Measurements from ENCODE around the gene MRPL36. TPM values are rescaled to one million over a fixed set of nuclear protein-coding genes. Genes with fewer than 3 reads are reported as not detected.

MRPL36 gene
- total and polyA plus RNA-seq, 2 donors (not counting 3 experiments of a cell fraction or from before 2014, with no cell fraction given), result 70.3 to 72.7 TPM

DNA sequence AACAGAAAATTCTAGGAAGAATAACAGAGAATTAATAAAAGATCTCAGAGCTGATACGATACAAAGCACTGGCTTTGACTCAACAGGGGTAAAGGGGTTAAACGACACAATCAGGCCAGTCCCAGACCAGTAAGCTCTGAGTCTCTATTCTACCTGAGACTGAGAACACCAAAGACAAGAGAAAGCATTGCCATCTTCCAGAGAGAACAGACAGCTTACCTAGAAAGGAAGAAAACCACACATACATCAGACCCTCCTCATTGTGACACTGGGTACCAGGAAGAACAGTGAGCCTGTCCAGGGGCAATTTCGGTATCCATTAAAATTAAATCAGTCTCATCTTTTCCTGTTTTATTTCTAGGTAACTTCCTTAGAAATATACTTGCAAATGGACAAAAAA, 41.1 kb downstream of the MRPL36 start:
- dilution Hi-C loops (cut with MboI; ENCODE audit: extremely low pct_ligation_motif_present, low sequenced_read_pairs), result no loop called here
- Histone ChIP-seq H3K4me3 (replicated peaks in 1 of 3; ENCODE audit: insufficient read depth in 1 of 3, low read depth in 1 of 3, low read length in 3 of 3) (no peak overlapping the region), H2AFZ (ENCODE audit: low read depth, low read length) (no peak overlapping the region), H3K9me3 (replicated peaks; ENCODE audit: control insufficient read depth, insufficient read depth, low read length) (no peaks in the 10 kb centered on the region), H3K4me1 (ENCODE audit: control insufficient read depth, extremely low read depth, insufficient read depth, low read length) (no peaks in the 10 kb centered on the region), H3K27ac (ENCODE audit: insufficient read depth, low read depth, low read length) (no peak overlapping the region), H3K79me2 (ENCODE audit: control insufficient read depth, insufficient read depth, low read length) (no peaks in the 10 kb centered on the region), H3K9me1 (replicated peaks; ENCODE audit: control insufficient read depth, extremely low read depth, insufficient read depth, low read length) (no peaks in the 10 kb centered on the region), H3K27me3 (ENCODE audit: control insufficient read depth in 2 of 2, insufficient read depth in 2 of 2, low read length in 2 of 2) (peaks cover 0 to 2% of the 10 kb centered on the region in 2 experiments), H3K4me2 (ENCODE audit: insufficient read depth, low read length) (no peak overlapping the region), H4K20me1 (replicated peaks; ENCODE audit: control insufficient read depth, extremely low read depth, insufficient read depth, low read length) (no peaks in the 10 kb centered on the region), H3K36me3 (ENCODE audit: control insufficient read depth in 2 of 2, extremely low read depth in 1 of 2, insufficient read depth in 2 of 2, low read length in 2 of 2) (no peaks in the 10 kb centered on the region), H3K9ac (replicated peaks; ENCODE audit: extremely low read depth, insufficient read depth, low read length) (no peak overlapping the region)
- TF ChIP-seq JUN (IDR thresholded peaks at IDR 0.05; ENCODE audit: borderline replicate concordance, insufficient read depth, insufficient read length, low read depth) (no peak), POLR2A (IDR thresholded peaks at IDR 0.05; ENCODE audit: low read depth, low read length) (no peak), EZH2 (IDR thresholded peaks at IDR 0.05; ENCODE audit: borderline replicate concordance, low read depth, low read length, severe bottlenecking) (no peak), FOS (IDR thresholded peaks at IDR 0.05; ENCODE audit: borderline replicate concordance, insufficient read depth, low read length) (no peak)
- TF ChIP-seq, protein P1, sequence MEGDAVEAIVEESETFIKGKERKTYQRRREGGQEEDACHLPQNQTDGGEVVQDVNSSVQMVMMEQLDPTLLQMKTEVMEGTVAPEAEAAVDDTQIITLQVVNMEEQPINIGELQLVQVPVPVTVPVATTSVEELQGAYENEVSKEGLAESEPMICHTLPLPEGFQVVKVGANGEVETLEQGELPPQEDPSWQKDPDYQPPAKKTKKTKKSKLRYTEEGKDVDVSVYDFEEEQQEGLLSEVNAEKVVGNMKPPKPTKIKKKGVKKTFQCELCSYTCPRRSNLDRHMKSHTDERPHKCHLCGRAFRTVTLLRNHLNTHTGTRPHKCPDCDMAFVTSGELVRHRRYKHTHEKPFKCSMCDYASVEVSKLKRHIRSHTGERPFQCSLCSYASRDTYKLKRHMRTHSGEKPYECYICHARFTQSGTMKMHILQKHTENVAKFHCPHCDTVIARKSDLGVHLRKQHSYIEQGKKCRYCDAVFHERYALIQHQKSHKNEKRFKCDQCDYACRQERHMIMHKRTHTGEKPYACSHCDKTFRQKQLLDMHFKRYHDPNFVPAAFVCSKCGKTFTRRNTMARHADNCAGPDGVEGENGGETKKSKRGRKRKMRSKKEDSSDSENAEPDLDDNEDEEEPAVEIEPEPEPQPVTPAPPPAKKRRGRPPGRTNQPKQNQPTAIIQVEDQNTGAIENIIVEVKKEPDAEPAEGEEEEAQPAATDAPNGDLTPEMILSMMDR (IDR thresholded peaks at IDR 0.05; ENCODE audit: extremely low read depth in 1 of 2, insufficient read depth in 1 of 2, low read depth in 1 of 2, low read length in 2 of 2), result no peak
- intact Hi-C loops (cut with micrococcal nuclease), result no loop called here
- DNase-seq (ENCODE audit: low read depth, low spot score) (no peak), FAIRE-seq (no peak)
- no TSS peak for BruUV-seq (replicated peaks)
- POLR2A ChIA-PET, result no interaction called here
- CTCF ChIA-PET, result no interaction called here

DNA sequence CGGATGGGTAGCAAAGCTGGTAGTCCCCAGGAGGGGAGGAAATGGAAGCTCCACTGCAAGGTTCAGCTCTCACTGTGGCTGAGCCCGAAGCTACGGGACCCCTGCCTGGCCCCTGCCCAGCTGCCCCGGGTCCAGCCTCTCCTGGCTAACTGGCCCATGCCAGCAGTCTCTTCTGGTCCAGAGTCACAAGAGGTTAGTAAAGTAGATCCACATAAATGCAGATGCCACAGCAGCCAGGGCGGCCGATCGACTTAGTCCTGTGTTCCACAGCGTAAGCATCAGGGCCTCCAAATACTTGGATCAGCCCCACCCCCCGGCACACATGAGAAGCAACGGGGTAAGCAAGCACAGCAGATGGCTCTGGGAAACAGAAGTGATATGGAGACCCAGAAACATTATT, 42.1 kb downstream of the MRPL36 start:
- Histone ChIP-seq H3K4me1 (ENCODE audit: control insufficient read depth, extremely low read depth, insufficient read depth, low read length) (no peaks in the 10 kb centered on the region), H3K9me3 (replicated peaks; ENCODE audit: control insufficient read depth, insufficient read depth, low read length) (no peaks in the 10 kb centered on the region), H4K20me1 (replicated peaks; ENCODE audit: control insufficient read depth, extremely low read depth, insufficient read depth, low read length) (no peaks in the 10 kb centered on the region), H2AFZ (ENCODE audit: low read depth, low read length) (no peak overlapping the region), H3K36me3 (ENCODE audit: control insufficient read depth in 2 of 2, extremely low read depth in 1 of 2, insufficient read depth in 2 of 2, low read length in 2 of 2) (no peaks in the 10 kb centered on the region), H3K27me3 (ENCODE audit: control insufficient read depth in 2 of 2, insufficient read depth in 2 of 2, low read length in 2 of 2) (peaks cover 0 to 2% of the 10 kb centered on the region in 2 experiments), H3K9me1 (replicated peaks; ENCODE audit: control insufficient read depth, extremely low read depth, insufficient read depth, low read length) (no peaks in the 10 kb centered on the region), H3K4me3 (replicated peaks in 1 of 3; ENCODE audit: insufficient read depth in 1 of 3, low read depth in 1 of 3, low read length in 3 of 3) (no peak overlapping the region), H3K79me2 (ENCODE audit: control insufficient read depth, insufficient read depth, low read length) (no peaks in the 10 kb centered on the region), H3K9ac (replicated peaks; ENCODE audit: extremely low read depth, insufficient read depth, low read length) (no peak overlapping the region), H3K4me2 (ENCODE audit: insufficient read depth, low read length) (no peak overlapping the region), H3K27ac (ENCODE audit: insufficient read depth, low read depth, low read length) (no peak overlapping the region)
- DNase-seq (ENCODE audit: low read depth, low spot score) (no peak), FAIRE-seq (no peak)
- dilution Hi-C loops (cut with MboI; ENCODE audit: extremely low pct_ligation_motif_present, low sequenced_read_pairs), result no loop called here
- BruUV-seq (replicated peaks), result no TSS peak
- ChIA-PET POLR2A (no interaction called here), CTCF (no interaction called here)
- TF ChIP-seq EZH2 (IDR thresholded peaks at IDR 0.05; ENCODE audit: borderline replicate concordance, low read depth, low read length, severe bottlenecking) (no peak), POLR2A (IDR thresholded peaks at IDR 0.05; ENCODE audit: low read depth, low read length) (no peak), JUN (IDR thresholded peaks at IDR 0.05; ENCODE audit: borderline replicate concordance, insufficient read depth, insufficient read length, low read depth) (no peak)
- intact Hi-C loops (cut with micrococcal nuclease), result no loop called here

Measured in endothelial cell of umbilical vein (primary cell).